GM18526 (cell line): Measurements from ENCODE around the gene SORCS2.

ENCODE experiments used
- POLR2A ChIP-seq: IDR thresholded peaks from 3 replicates; pipeline ENCODE4 v1.6.1; 2011; ENCODE audit not compliant: insufficient read length; ENCODE audit errors: extremely low read depth

SORCS2 gene

GRCh38 chr4:7596918-7597606, 404.7 kb downstream of the SORCS2 start:
- TF ChIP-seq POLR2A, result no peak

- no peak for TF ChIP-seq POLR2A
These were observed 406.8 kb downstream of the SORCS2 start for GRCh38 chr4:7598939-7599790.

- no peak for TF ChIP-seq POLR2A
These were observed 407.9 kb downstream of the SORCS2 start for GRCh38 chr4:7600247-7600646.

GRCh38 chr4:7607156-7607910, 415.0 kb downstream of the SORCS2 start:
- TF ChIP-seq POLR2A, result no peak

- TF ChIP-seq POLR2A, result no peak
These were observed 415.7 kb downstream of the SORCS2 start for GRCh38 chr4:7608046-7608445.

GRCh38 chr4:7609316-7609715, 417.0 kb downstream of the SORCS2 start:
- TF ChIP-seq POLR2A, result no peak

GRCh38 chr4:7610022-7610670, 417.8 kb downstream of the SORCS2 start:
- no peak for TF ChIP-seq POLR2A

- TF ChIP-seq POLR2A, result no peak
These were observed 418.5 kb downstream of the SORCS2 start for GRCh38 chr4:7610841-7611240.

GRCh38 chr4:7612311-7612897, 420.1 kb downstream of the SORCS2 start:
- no peak for TF ChIP-seq POLR2A

- no peak for TF ChIP-seq POLR2A
These were observed 422.1 kb downstream of the SORCS2 start for GRCh38 chr4:7614350-7614949.

- TF ChIP-seq POLR2A, result no peak
These were observed 423.9 kb downstream of the SORCS2 start for GRCh38 chr4:7616193-7616592.

- TF ChIP-seq POLR2A, result no peak
These were observed 426.0 kb downstream of the SORCS2 start for GRCh38 chr4:7618361-7618760.

GRCh38 chr4:7620086-7620813, 427.9 kb downstream of the SORCS2 start:
- no peak for TF ChIP-seq POLR2A

GRCh38 chr4:7620814-7621176, 428.5 kb downstream of the SORCS2 start:
- no peak for TF ChIP-seq POLR2A
